SK-N-SH (cell line): ENCODE measurements around the gene SLC9A5. TPM values are rescaled to one million over a fixed set of nuclear protein-coding genes. Genes with fewer than 3 reads are reported as not detected.

Source experiments
- CTCF ChIA-PET: fragments of 300-600, 350-600 bp; formaldehyde crosslinking; extraction: SDS; loops from one replicate; lab custom pipeline; 2021; lab: Yijun Ruan, JAX
- POLR2A ChIA-PET: fragments of 350-600 bp; sonication (Branson Sonifier 250); formaldehyde crosslinking; extraction: SDS; loops from one replicate; lab custom pipeline; 2020; ENCODE audit warnings: antibody characterized with exemption, inconsistent platforms; lab: Yijun Ruan, JAX
- DNase-seq: peaks from one replicate; pipeline ENCODE4 v3.0.0; 2012
- H2AFZ ChIP-seq: fragments of 200-600 bp; sonication (generic); 2 replicates; pipeline ENCODE4 v1.8.1; 2016; ENCODE audit warnings: antibody characterized with exemption, mild to moderate bottlenecking, low read depth
- H3F3A ChIP-seq: fragments of 200-600 bp; sonication (generic); replicated peaks from 2 replicates; pipeline ENCODE3; 2016; ENCODE audit warnings: antibody characterized with exemption, mild to moderate bottlenecking; ENCODE audit not compliant: insufficient read depth
- H3K27ac ChIP-seq, 2 experiments: fragments of 200-500 bp in 1 of 2; fragments of 200-600 bp in 1 of 2; sonication (Bioruptor generic) in 1 of 2; sonication (generic), shearing (Covaris generic) in 1 of 2; 2 replicates each; pipeline versions ENCODE4 v1.5.1 to v1.6.1; 2014 to 2016; ENCODE audit warnings: low read depth in 2 of 2, inconsistent platforms in 1 of 2, low read length in 1 of 2, mild to moderate bottlenecking in 1 of 2, mixed read lengths in 1 of 2
- H3K27me3 ChIP-seq: fragments of 200-600 bp; sonication (generic), shearing (Covaris generic); 2 replicates; pipeline ENCODE4 v1.6.1; 2016; ENCODE audit warnings: mixed run types; ENCODE audit not compliant: insufficient read depth
- H3K36me3 ChIP-seq, 2 experiments: fragments of 200-500 bp in 1 of 2; fragments of 200-600 bp in 1 of 2; sonication (Bioruptor generic) in 1 of 2; sonication (generic) in 1 of 2; replicated peaks in 1 of 2; 2 replicates each; pipeline versions ENCODE3 to v1.5.1; 2014 to 2016; ENCODE audit warnings: low read length in 1 of 2, mild to moderate bottlenecking in 1 of 2; ENCODE audit not compliant: insufficient read depth in 2 of 2, control insufficient read depth in 1 of 2
- H3K4me1 ChIP-seq, 2 experiments: fragments of 200-500 bp in 1 of 2; fragments of 200-600 bp in 1 of 2; sonication (Bioruptor generic) in 1 of 2; sonication (generic), shearing (Covaris generic) in 1 of 2; 2 replicates each; pipeline versions ENCODE4 v1.5.1 to v1.6.1; 2014 to 2016; ENCODE audit warnings: low read depth in 1 of 2, low read length in 1 of 2, mixed run types in 1 of 2; ENCODE audit not compliant: insufficient read depth in 2 of 2, control insufficient read depth in 1 of 2
- H3K4me2 ChIP-seq: fragments of 200-600 bp; sonication (generic), shearing (Covaris generic); 2 replicates; pipeline ENCODE4 v1.6.1; 2017; ENCODE audit warnings: mixed run types
- H3K4me3 ChIP-seq, 2 experiments: fragments of 200-500 bp in 1 of 2; fragments of 200-600 bp in 1 of 2; sonication (Bioruptor generic) in 1 of 2; sonication (generic), shearing (Covaris generic) in 1 of 2; 2 replicates each; pipeline versions ENCODE4 v1.5.1 to v1.8.1; 2014 to 2016; ENCODE audit warnings: low read depth in 2 of 2, inconsistent platforms in 1 of 2, low read length in 1 of 2, mild to moderate bottlenecking in 1 of 2, mixed read lengths in 1 of 2, moderate library complexity in 1 of 2
- H3K79me2 ChIP-seq: fragments of 200-600 bp; sonication (generic); 2 replicates; pipeline ENCODE4 v1.8.1; 2017; ENCODE audit warnings: mild to moderate bottlenecking; ENCODE audit not compliant: insufficient read depth
- H3K9ac ChIP-seq: fragments of 200-600 bp; sonication (generic); 2 replicates; pipeline ENCODE4 v1.6.1; 2017; ENCODE audit warnings: mixed run types
- H3K9me2 ChIP-seq: fragments of 200-600 bp; sonication (generic); 2 replicates; pipeline ENCODE4 v1.6.1; 2017; ENCODE audit warnings: mixed run types
- H3K9me3 ChIP-seq: fragments of 200-600 bp; sonication (generic); 2 replicates; pipeline ENCODE4 v1.6.1; 2017; ENCODE audit warnings: mixed run types, mild to moderate bottlenecking, moderate library complexity
- H4K20me1 ChIP-seq: fragments of 200-600 bp; sonication (generic); 2 replicates; pipeline ENCODE4 v1.6.1; 2017; ENCODE audit warnings: mild to moderate bottlenecking, mixed run types; ENCODE audit not compliant: insufficient read depth
- CHD2 ChIP-seq: fragments of 150-350 bp; IDR thresholded peaks from 2 replicates; pipeline ENCODE4 v1.6.1; 2018; ENCODE audit warnings: low read length; ENCODE audit not compliant: partially characterized antibody
- EP300 ChIP-seq, 2 experiments: IDR thresholded peaks; 2 replicates each; pipeline versions ENCODE4 v1.4.0 to v1.6.1; 2012; ENCODE audit warnings: borderline replicate concordance in 1 of 2, low read depth in 1 of 2, low read length in 1 of 2
- EZH2phosphoT487 ChIP-seq: fragments of 200-600 bp; sonication (generic); IDR thresholded peaks from 2 replicates; pipeline ENCODE4 v1.6.1; 2017; ENCODE audit warnings: low read depth, mixed run types, mild to moderate bottlenecking, antibody characterized with exemption, moderate library complexity, borderline replicate concordance
- FOXM1 ChIP-seq: IDR thresholded peaks from 2 replicates; pipeline ENCODE4 v1.4.0; 2012; ENCODE audit warnings: low read depth, mild to moderate bottlenecking
- JUND ChIP-seq: IDR thresholded peaks from 2 replicates; pipeline ENCODE4 v1.4.0; 2012
- MEF2A ChIP-seq: IDR thresholded peaks from 2 replicates; pipeline ENCODE4 v1.4.0; 2012; ENCODE audit warnings: low read depth, borderline replicate concordance
- NRF1 ChIP-seq: IDR thresholded peaks from 2 replicates; pipeline ENCODE4 v1.6.1; 2012; ENCODE audit warnings: low read depth, mild to moderate bottlenecking, low read length
- POLR2AphosphoS5 ChIP-seq: IDR thresholded peaks from 2 replicates; pipeline ENCODE4 v1.6.1; 2012; ENCODE audit warnings: low read depth, low read length
- RFX5 ChIP-seq: IDR thresholded peaks from 2 replicates; pipeline ENCODE4 v1.6.1; 2012; ENCODE audit warnings: mild to moderate bottlenecking, improper control_type of control experiment, low read length
- TAF1 ChIP-seq: IDR thresholded peaks from 2 replicates; pipeline ENCODE4 v1.6.1; 2012; ENCODE audit warnings: low read depth, mild to moderate bottlenecking, low read length, moderate library complexity, borderline replicate concordance
- TCF12 ChIP-seq: IDR thresholded peaks from 2 replicates; pipeline ENCODE4 v1.4.0; 2012
- USF1 ChIP-seq: IDR thresholded peaks from 2 replicates; pipeline ENCODE4 v1.4.0; 2012; ENCODE audit warnings: low read depth, borderline replicate concordance
- WGBS: methylation state at CpG from one replicate; pipeline ENCODE4 v1.1.6; 2017; ENCODE audit warnings: low lambda C conversion rate; 5-methylcytosine and 5-hydroxymethylcytosine counted together
- polyA plus RNA-seq, 3 experiments: library from polyadenylated mRNA; depleted of rRNA; stranded (reverse); fragments of >200 nt; gene quantifications; 2 replicates each; pipeline ENCODE4 v1.2.3, GENCODE V29; 2012
- TF ChIP-seq, protein P1 (sequence below): IDR thresholded peaks from 2 replicates; pipeline ENCODE4 v1.6.1; 2012; ENCODE audit warnings: mild to moderate bottlenecking, low read depth, low read length, moderate library complexity

The SLC9A5 gene
- polyA plus RNA-seq, 1 of the 3 experiments (the other 2 are of a cell fraction): 4.1 TPM

- Histone ChIP-seq H3K36me3 (peaks cover 0 to 17% of the 10 kb centered on the region in 2 experiments), H3K9ac (no peak overlapping the region), H3K27ac (peak overlapping the region in 1 of 2 experiments; percentile 30; a peak in 1 of 4 replicates), H3K79me2 (no peaks in the 10 kb centered on the region), H3K27me3 (no peaks in the 10 kb centered on the region), H3K4me2 (no peak overlapping the region), H3K9me2 (no peaks in the 10 kb centered on the region), H3K4me1 (peaks cover 8 to 11% of the 10 kb centered on the region in 2 experiments; a peak in 2 of 4 replicates), H3K9me3 (no peaks in the 10 kb centered on the region), H3K4me3 (no peak overlapping the region), H3F3A (peaks cover 4% of the 10 kb centered on the region), H4K20me1 (no peaks in the 10 kb centered on the region), H2AFZ (no peak overlapping the region)
- no peak for TF ChIP-seq EZH2phosphoT487
- no peak for TF ChIP-seq MEF2A
- no peak for TF ChIP-seq POLR2AphosphoS5
- TF ChIP-seq NRF1: no peak
- POLR2A ChIA-PET: interaction anchor here (1.0 to 4.0 kb wide), 5 partner anchors 8 to 20 kb away, joined by 4 to 21 read pairs (median 7); partner anchors contain the start of gene TMEM208
- CTCF ChIA-PET: interaction anchor here (0.6 to 1.4 kb wide), 5 partner anchors 11 to 190 kb away, joined by 3 to 5 read pairs (median 3); partner anchors contain the start of gene TMEM208
- 57% methylated on average over 7 of the region's 21 CpGs for WGBS
- peak; percentile 52 for DNase-seq
Observed at GRCh38 chr16:67207249-67208091, 41.3 kb upstream of the SLC9A5 start.

- POLR2A ChIA-PET: interaction anchor here (1.0 to 4.0 kb wide), 5 partner anchors 9 to 19 kb away, joined by 4 to 21 read pairs (median 8); partner anchors contain the start of gene TMEM208
- H3K79me2 ChIP-seq: no peaks in the 10 kb centered on the region
- peak overlapping the region in 1 of 2 experiments; percentile 30; a peak in 1 of 4 replicates for H3K27ac ChIP-seq
- peaks cover 8 to 11% of the 10 kb centered on the region in 2 experiments; a peak in 2 of 4 replicates for H3K4me1 ChIP-seq
- WGBS: 100% methylated on average over 5 of the region's 11 CpGs
- TF ChIP-seq POLR2AphosphoS5: no peak
- no peak for TF ChIP-seq JUND
- no peak for TF ChIP-seq TCF12
- H2AFZ ChIP-seq: no peak overlapping the region
- no peak overlapping the region for H3K9ac ChIP-seq
- no peak overlapping the region for H3K4me3 ChIP-seq
- no peaks in the 10 kb centered on the region for H3K9me2 ChIP-seq
- no peaks in the 10 kb centered on the region for H3K9me3 ChIP-seq
- H3K4me2 ChIP-seq: no peak overlapping the region
- no peak for DNase-seq
- peaks cover 4% of the 10 kb centered on the region for H3F3A ChIP-seq
- H3K36me3 ChIP-seq: peaks cover 0 to 9% of the 10 kb centered on the region in 2 experiments
- H3K27me3 ChIP-seq: no peaks in the 10 kb centered on the region
- no peaks in the 10 kb centered on the region for H4K20me1 ChIP-seq
- CTCF ChIA-PET: interaction anchor here (0.6 to 1.4 kb wide), 6 partner anchors 10 to 190 kb away, joined by 3 to 5 read pairs (median 4); partner anchors contain the start of gene TMEM208
Observed at GRCh38 chr16:67208154-67208896, 40.5 kb upstream of the SLC9A5 start.

DNA sequence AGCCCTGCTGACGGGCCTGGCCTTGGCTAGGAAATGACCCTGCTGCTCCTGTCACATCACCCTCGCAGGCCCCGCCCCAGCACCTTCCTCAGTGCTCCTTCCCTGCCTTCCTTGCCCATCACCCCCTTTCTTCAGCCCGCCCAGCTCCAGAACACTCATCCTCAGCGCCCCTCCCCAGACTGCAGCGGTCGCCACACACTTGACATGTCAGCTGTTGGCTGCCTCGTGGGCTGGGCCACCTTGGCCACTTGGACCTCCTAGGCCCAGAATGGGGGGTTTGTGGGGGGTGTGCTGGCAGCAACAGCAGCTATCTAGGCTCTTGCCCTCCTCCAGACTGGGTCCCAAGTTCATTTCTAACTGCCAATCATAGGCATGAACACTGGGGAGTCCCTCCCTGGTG, 39.2 kb upstream of the SLC9A5 start:
- Histone ChIP-seq H3K27ac (no peak overlapping the region), H2AFZ (no peak overlapping the region), H3F3A (peaks cover 4% of the 10 kb centered on the region), H4K20me1 (no peaks in the 10 kb centered on the region), H3K4me3 (no peak overlapping the region), H3K79me2 (no peaks in the 10 kb centered on the region), H3K9ac (no peak overlapping the region), H3K9me2 (no peaks in the 10 kb centered on the region), H3K4me2 (no peak overlapping the region), H3K27me3 (no peaks in the 10 kb centered on the region), H3K9me3 (no peaks in the 10 kb centered on the region), H3K36me3 (no peaks in the 10 kb centered on the region), H3K4me1 (peaks cover 8 to 11% of the 10 kb centered on the region in 2 experiments; a peak in 2 of 4 replicates)
- WGBS: 96% methylated on average over 8 of the region's 8 CpGs
- CTCF ChIA-PET: interaction anchor here (1.1 to 1.5 kb wide), 3 partner anchors 11 to 16 kb away, joined by 3 to 8 read pairs (median 3); partner anchors contain the start of gene ELMO3
- no peak for DNase-seq
- POLR2A ChIA-PET: interaction anchor here (1.5 to 4.0 kb wide), 3 partner anchors 8 to 17 kb away, joined by 4 to 21 read pairs (median 8); partner anchors contain the start of gene TMEM208
- TF ChIP-seq RFX5 (no peak), TCF12 (no peak), TAF1 (no peak), FOXM1 (no peak), CHD2 (no peak), USF1 (no peak), EP300 (IDR thresholded peaks at IDR 0.05; ENCODE audit: borderline replicate concordance in 1 of 2, low read depth in 1 of 2, low read length in 1 of 2) (no peak), MEF2A (no peak)
- TF ChIP-seq, protein P1, sequence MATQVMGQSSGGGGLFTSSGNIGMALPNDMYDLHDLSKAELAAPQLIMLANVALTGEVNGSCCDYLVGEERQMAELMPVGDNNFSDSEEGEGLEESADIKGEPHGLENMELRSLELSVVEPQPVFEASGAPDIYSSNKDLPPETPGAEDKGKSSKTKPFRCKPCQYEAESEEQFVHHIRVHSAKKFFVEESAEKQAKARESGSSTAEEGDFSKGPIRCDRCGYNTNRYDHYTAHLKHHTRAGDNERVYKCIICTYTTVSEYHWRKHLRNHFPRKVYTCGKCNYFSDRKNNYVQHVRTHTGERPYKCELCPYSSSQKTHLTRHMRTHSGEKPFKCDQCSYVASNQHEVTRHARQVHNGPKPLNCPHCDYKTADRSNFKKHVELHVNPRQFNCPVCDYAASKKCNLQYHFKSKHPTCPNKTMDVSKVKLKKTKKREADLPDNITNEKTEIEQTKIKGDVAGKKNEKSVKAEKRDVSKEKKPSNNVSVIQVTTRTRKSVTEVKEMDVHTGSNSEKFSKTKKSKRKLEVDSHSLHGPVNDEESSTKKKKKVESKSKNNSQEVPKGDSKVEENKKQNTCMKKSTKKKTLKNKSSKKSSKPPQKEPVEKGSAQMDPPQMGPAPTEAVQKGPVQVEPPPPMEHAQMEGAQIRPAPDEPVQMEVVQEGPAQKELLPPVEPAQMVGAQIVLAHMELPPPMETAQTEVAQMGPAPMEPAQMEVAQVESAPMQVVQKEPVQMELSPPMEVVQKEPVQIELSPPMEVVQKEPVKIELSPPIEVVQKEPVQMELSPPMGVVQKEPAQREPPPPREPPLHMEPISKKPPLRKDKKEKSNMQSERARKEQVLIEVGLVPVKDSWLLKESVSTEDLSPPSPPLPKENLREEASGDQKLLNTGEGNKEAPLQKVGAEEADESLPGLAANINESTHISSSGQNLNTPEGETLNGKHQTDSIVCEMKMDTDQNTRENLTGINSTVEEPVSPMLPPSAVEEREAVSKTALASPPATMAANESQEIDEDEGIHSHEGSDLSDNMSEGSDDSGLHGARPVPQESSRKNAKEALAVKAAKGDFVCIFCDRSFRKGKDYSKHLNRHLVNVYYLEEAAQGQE: no peak
